ENCODE data around the gene CD53. TPM values are rescaled to one million over a fixed set of nuclear protein-coding genes. Genes with fewer than 3 reads are reported as not detected.

The CD53 gene
- total RNA-seq, 2 experiments from 2014 or later, result 238 to 244 TPM

- intact Hi-C loops (cut with DNase I, micrococcal nuclease), result no loop called here
- ChIA-PET POLR2A (interaction anchor here (0.6 to 1.5 kb wide), 2 partner anchors 17 to 966 kb away, joined by 4 to 5 read pairs; no protein-coding TSS in a partner anchor), CTCF (interaction anchor here (0.9 to 1.6 kb wide), 6 partner anchors 11 to 101 kb away, joined by 3 to 5 read pairs (median 4); no protein-coding TSS in a partner anchor)
- DNase-seq (no peak), ATAC-seq (peak; percentile 40)
- no peak overlapping the region for H3K4me3 Mint-ChIP-seq
- peaks cover 92% of the 10 kb centered on the region for H3K4me1 Mint-ChIP-seq
- peak overlapping the region; percentile 91 for H3K27ac Mint-ChIP-seq
- peaks cover 87% of the 10 kb centered on the region for H3K36me3 Mint-ChIP-seq (ENCODE audit: low read depth)
- H3K27me3 Mint-ChIP-seq, result no peaks in the 10 kb centered on the region
- H3K9me3 Mint-ChIP-seq (ENCODE audit: low read depth), result peaks cover 4% of the 10 kb centered on the region
These were observed 17.7 kb downstream of the CD53 start for GRCh38 chr1:110890474-110891196.

GRCh38 chr1:110893908-110894490 lies 21.1 kb downstream of the CD53 start:
- ATAC-seq, result peak; percentile 25
- intact Hi-C loops (cut with DNase I, micrococcal nuclease), result no loop called here
- no peak for DNase-seq
- ChIA-PET POLR2A (interaction anchor here (0.6 to 1.0 kb wide), 2 partner anchors 15 to 19 kb away, joined by 4 to 5 read pairs; no protein-coding TSS in a partner anchor), CTCF (no interaction called here)
- no peak overlapping the region for H3K4me3 Mint-ChIP-seq
- H3K9me3 Mint-ChIP-seq (ENCODE audit: low read depth), result no peaks in the 10 kb centered on the region
- H3K27ac Mint-ChIP-seq, result peak overlapping the region; percentile 79
- no peaks in the 10 kb centered on the region for H3K27me3 Mint-ChIP-seq
- H3K4me1 Mint-ChIP-seq, result peaks cover 98% of the 10 kb centered on the region
- peaks cover 95% of the 10 kb centered on the region for H3K36me3 Mint-ChIP-seq (ENCODE audit: low read depth)

- peak overlapping the region; percentile 88 for H3K27ac Mint-ChIP-seq
- no peak overlapping the region for H3K4me3 Mint-ChIP-seq
- ChIA-PET POLR2A (no interaction called here), CTCF (no interaction called here)
- intact Hi-C loops (cut with DNase I, micrococcal nuclease), result loop anchor here (1.0 to 5.0 kb wide), 4 partner anchors 15 to 66 kb away; partner anchors contain the start of gene LRIF1 (in 1 of the 2)
- H3K9me3 Mint-ChIP-seq (ENCODE audit: low read depth), result no peaks in the 10 kb centered on the region
- peaks cover 84% of the 10 kb centered on the region for H3K4me1 Mint-ChIP-seq
- DNase-seq, result no peak
- H3K27me3 Mint-ChIP-seq, result no peaks in the 10 kb centered on the region
- ATAC-seq, result no peak
- peaks cover 97% of the 10 kb centered on the region for H3K36me3 Mint-ChIP-seq (ENCODE audit: low read depth)
These were observed 23.1 kb downstream of the CD53 start for GRCh38 chr1:110896090-110896489.

- ATAC-seq, result peak; percentile 53
- intact Hi-C loops (cut with DNase I, micrococcal nuclease), result loop anchor here (2.0 to 5.0 kb wide), 3 partner anchors 17 to 65 kb away; partner anchors contain the start of gene LRIF1 (in 1 of the 2)
- Mint-ChIP-seq H3K27me3 (no peaks in the 10 kb centered on the region), H3K36me3 (ENCODE audit: low read depth) (peaks cover 96% of the 10 kb centered on the region), H3K9me3 (ENCODE audit: low read depth) (no peaks in the 10 kb centered on the region), H3K4me3 (no peak overlapping the region), H3K27ac (peak overlapping the region; percentile 47), H3K4me1 (peaks cover 72% of the 10 kb centered on the region)
- DNase-seq, result no peak
- CTCF ChIA-PET, result interaction anchor here (0.6 to 1.2 kb wide), 3 partner anchors 9 to 64 kb away, joined by 3 to 5 read pairs (median 3); no protein-coding TSS in a partner anchor
- POLR2A ChIA-PET, result interaction anchor here (0.6 to 0.7 kb wide), 2 partner anchors 340 to 493 kb away, joined by 3 read pairs; no protein-coding TSS in a partner anchor
These were observed 24.7 kb downstream of the CD53 start for GRCh38 chr1:110897681-110898080.

GRCh38 chr1:110898734-110899457 lies 25.9 kb downstream of the CD53 start:
- H3K4me1 Mint-ChIP-seq, result peaks cover 60% of the 10 kb centered on the region
- H3K27me3 Mint-ChIP-seq, result no peaks in the 10 kb centered on the region
- intact Hi-C loops (cut with DNase I, micrococcal nuclease), result loop anchor here (5.0 kb wide), 2 partner anchors 37 to 63 kb away; partner anchors contain the start of gene LRIF1 (in 1 of the 2)
- H3K4me3 Mint-ChIP-seq, result no peak overlapping the region
- POLR2A ChIA-PET, result no interaction called here
- peaks cover 3% of the 10 kb centered on the region for H3K9me3 Mint-ChIP-seq (ENCODE audit: low read depth)
- DNase-seq (no peak), ATAC-seq (no peak)
- H3K27ac Mint-ChIP-seq, result peak overlapping the region; percentile 77
- peaks cover 95% of the 10 kb centered on the region for H3K36me3 Mint-ChIP-seq (ENCODE audit: low read depth)
- CTCF ChIA-PET, result interaction anchor here (0.7 to 1.0 kb wide), 2 partner anchors 8 to 32 kb away, joined by 3 read pairs; no protein-coding TSS in a partner anchor

DNA sequence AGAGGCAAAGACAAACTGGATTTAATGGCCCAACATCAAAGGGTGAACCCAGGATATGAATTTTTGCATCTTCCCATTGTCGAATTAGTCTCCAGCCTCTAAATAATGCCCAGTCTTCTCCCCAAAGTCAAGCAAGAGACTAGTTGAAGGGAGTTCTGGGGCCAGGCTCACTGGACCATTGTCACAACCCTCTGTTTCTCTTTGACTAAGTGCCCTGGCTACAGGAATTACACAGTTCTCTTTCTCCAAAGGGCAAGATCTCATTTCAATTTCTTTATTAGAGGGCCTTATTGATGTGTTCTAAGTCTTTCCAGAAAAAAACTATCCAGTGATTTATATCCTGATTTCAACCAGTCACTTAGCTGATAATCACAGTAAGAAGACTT lies 26.5 kb downstream of the CD53 start:
- Mint-ChIP-seq H3K27ac (peak overlapping the region; percentile 77), H3K9me3 (ENCODE audit: low read depth) (peaks cover 3% of the 10 kb centered on the region), H3K27me3 (no peaks in the 10 kb centered on the region), H3K4me3 (no peak overlapping the region), H3K4me1 (peaks cover 54% of the 10 kb centered on the region), H3K36me3 (ENCODE audit: low read depth) (peaks cover 90% of the 10 kb centered on the region)
- POLR2A ChIA-PET, result no interaction called here
- no peak for ATAC-seq
- DNase-seq, result no peak
- intact Hi-C loops (cut with DNase I, micrococcal nuclease), result loop anchor here (5.0 kb wide), 2 partner anchors 37 to 63 kb away; partner anchors contain the start of gene LRIF1 (in 1 of the 2)
- CTCF ChIA-PET, result interaction anchor here (0.6 to 1.0 kb wide), 2 partner anchors 8 to 112 kb away, joined by 3 read pairs; no protein-coding TSS in a partner anchor

DNA sequence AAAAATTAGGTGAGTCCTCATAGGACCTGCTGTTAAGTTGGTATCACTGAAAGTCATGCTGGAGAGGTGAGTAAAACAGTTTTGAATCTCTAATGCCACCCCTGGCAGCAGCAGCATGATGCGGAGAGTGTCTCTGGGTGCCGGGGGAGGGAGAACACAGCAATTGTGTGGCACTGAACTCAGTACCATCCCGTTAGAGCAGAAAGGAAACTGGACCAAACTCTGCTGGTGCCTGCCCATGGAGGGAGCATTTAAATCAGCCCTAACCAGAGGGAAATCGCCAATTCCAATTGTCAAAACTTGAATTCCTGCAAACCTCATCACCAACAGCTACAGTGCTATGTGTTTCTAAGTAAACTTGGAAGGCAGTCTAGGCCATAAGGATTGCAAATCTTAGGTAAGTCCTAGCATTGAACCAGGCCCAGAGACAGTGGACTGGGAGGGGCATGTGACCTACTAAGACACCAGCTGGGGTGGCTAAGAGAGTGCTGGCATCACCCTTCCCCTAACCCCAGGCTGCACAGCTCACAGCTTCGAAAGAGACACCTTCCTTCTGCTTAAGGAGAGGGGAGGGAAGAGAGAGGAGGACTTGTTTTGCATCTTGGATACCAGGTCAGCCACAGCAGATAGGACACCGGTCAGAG lies 30.0 kb downstream of the CD53 start:
- Mint-ChIP-seq H3K27ac (no peak overlapping the region), H3K4me3 (no peak overlapping the region), H3K27me3 (no peaks in the 10 kb centered on the region), H3K36me3 (ENCODE audit: low read depth) (peaks cover 57% of the 10 kb centered on the region), H3K9me3 (ENCODE audit: low read depth) (peaks cover 11% of the 10 kb centered on the region), H3K4me1 (peaks cover 20% of the 10 kb centered on the region)
- POLR2A ChIA-PET, result no interaction called here
- CTCF ChIA-PET, result no interaction called here
- ATAC-seq (peak; percentile 29), DNase-seq (no peak)
- intact Hi-C loops (cut with DNase I, micrococcal nuclease), result no loop called here

- Mint-ChIP-seq H3K4me3 (no peak overlapping the region), H3K36me3 (ENCODE audit: low read depth) (peaks cover 47% of the 10 kb centered on the region), H3K27ac (no peak overlapping the region), H3K4me1 (peaks cover 10% of the 10 kb centered on the region), H3K27me3 (no peaks in the 10 kb centered on the region), H3K9me3 (ENCODE audit: low read depth) (peaks cover 16% of the 10 kb centered on the region)
- ATAC-seq (peak; percentile 59), DNase-seq (peak; percentile 23)
- intact Hi-C loops (cut with DNase I, micrococcal nuclease), result no loop called here
- POLR2A ChIA-PET, result no interaction called here
- CTCF ChIA-PET, result no interaction called here
These were observed 31.0 kb downstream of the CD53 start for GRCh38 chr1:110903853-110904500.

GRCh38 chr1:110912784-110913183 lies 39.8 kb downstream of the CD53 start:
- peaks cover 2% of the 10 kb centered on the region for H3K36me3 Mint-ChIP-seq (ENCODE audit: low read depth)
- no peak overlapping the region for H3K4me3 Mint-ChIP-seq
- no peaks in the 10 kb centered on the region for H3K27me3 Mint-ChIP-seq
- CTCF ChIA-PET, result interaction anchor here (0.8 kb wide), 1 partner anchor 83 kb away, joined by 3 read pairs; no protein-coding TSS in a partner anchor
- intact Hi-C loops (cut with DNase I, micrococcal nuclease), result no loop called here
- POLR2A ChIA-PET, result no interaction called here
- H3K27ac Mint-ChIP-seq, result no peak overlapping the region
- H3K4me1 Mint-ChIP-seq, result peaks cover 11% of the 10 kb centered on the region
- ATAC-seq (no peak), DNase-seq (no peak)
- peaks cover 28% of the 10 kb centered on the region for H3K9me3 Mint-ChIP-seq (ENCODE audit: low read depth)

GRCh38 chr1:110914676-110915075 lies 41.7 kb downstream of the CD53 start:
- ChIA-PET CTCF (no interaction called here), POLR2A (no interaction called here)
- Mint-ChIP-seq H3K27ac (no peak overlapping the region), H3K36me3 (ENCODE audit: low read depth) (peaks cover 2% of the 10 kb centered on the region), H3K9me3 (ENCODE audit: low read depth) (peaks cover 19% of the 10 kb centered on the region), H3K27me3 (no peaks in the 10 kb centered on the region), H3K4me1 (peaks cover 11% of the 10 kb centered on the region), H3K4me3 (no peak overlapping the region)
- intact Hi-C loops (cut with DNase I, micrococcal nuclease), result loop anchor here in 1 of 2 experiments (5.0 kb wide), 1 partner anchor 48 kb away; the partner anchor contains the start of gene LRIF1
- DNase-seq, result no peak
- no peak for ATAC-seq

Data from activated CD4-positive, alpha-beta T cell treated with anti-CD3 and anti-CD28 coated beads for 36 hours (primary cell).